ENCODE results near the gene MGMT.

DNA sequence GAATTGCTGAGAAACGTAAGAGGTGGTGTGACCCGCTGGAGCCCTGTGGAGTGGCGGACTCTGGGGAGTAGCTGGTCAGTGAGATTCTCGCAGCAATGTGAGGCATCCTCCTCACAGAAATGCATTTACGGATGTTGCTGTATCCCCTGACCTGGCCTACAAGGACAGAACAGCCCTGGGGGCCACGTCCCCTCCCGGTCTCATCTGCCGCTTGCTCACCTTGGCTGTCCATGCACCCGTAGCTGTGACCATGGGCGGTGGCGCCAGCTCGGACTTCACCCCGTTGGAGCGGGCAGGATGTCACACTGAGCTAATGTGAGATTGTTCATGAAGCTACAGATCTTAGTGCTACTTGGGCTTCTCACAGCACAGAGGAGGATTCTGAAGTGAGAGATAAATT is 303.2 kb downstream of the MGMT start:
- TF ChIP-seq POLR2A (IDR thresholded peaks at IDR 0.05; ENCODE audit: low read depth, low read length) (no peak), POLR2AphosphoS5 (IDR thresholded peaks at IDR 0.05; ENCODE audit: insufficient read depth, low read depth, low read length) (no peak), JUN (IDR thresholded peaks at IDR 0.05; ENCODE audit: borderline replicate concordance, insufficient read depth, insufficient read length, low read depth) (no peak), EZH2 (IDR thresholded peaks at IDR 0.05; ENCODE audit: borderline replicate concordance, low read depth, low read length, severe bottlenecking) (no peak), FOS (IDR thresholded peaks at IDR 0.05; ENCODE audit: borderline replicate concordance, insufficient read depth, low read length) (no peak)
- TF ChIP-seq, protein P1, sequence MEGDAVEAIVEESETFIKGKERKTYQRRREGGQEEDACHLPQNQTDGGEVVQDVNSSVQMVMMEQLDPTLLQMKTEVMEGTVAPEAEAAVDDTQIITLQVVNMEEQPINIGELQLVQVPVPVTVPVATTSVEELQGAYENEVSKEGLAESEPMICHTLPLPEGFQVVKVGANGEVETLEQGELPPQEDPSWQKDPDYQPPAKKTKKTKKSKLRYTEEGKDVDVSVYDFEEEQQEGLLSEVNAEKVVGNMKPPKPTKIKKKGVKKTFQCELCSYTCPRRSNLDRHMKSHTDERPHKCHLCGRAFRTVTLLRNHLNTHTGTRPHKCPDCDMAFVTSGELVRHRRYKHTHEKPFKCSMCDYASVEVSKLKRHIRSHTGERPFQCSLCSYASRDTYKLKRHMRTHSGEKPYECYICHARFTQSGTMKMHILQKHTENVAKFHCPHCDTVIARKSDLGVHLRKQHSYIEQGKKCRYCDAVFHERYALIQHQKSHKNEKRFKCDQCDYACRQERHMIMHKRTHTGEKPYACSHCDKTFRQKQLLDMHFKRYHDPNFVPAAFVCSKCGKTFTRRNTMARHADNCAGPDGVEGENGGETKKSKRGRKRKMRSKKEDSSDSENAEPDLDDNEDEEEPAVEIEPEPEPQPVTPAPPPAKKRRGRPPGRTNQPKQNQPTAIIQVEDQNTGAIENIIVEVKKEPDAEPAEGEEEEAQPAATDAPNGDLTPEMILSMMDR (IDR thresholded peaks at IDR 0.05; ENCODE audit: extremely low read depth in 1 of 2, insufficient read depth in 1 of 2, low read depth in 1 of 2, low read length in 2 of 2), result no peak
- TF ChIP-seq, protein P2, sequence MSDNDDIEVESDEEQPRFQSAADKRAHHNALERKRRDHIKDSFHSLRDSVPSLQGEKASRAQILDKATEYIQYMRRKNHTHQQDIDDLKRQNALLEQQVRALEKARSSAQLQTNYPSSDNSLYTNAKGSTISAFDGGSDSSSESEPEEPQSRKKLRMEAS (IDR thresholded peaks at IDR 0.05; ENCODE audit: insufficient read depth, insufficient read length), result no peak
